H1 (cell line): ENCODE measurements around the gene CLDN24. TPM values are rescaled to one million over a fixed set of nuclear protein-coding genes. Genes with fewer than 3 reads are reported as not detected.

Experiments
- GABPA ChIP-seq: IDR thresholded peaks from 2 replicates; pipeline ENCODE4 v1.6.1; 2011; ENCODE audit warnings: mild to moderate bottlenecking, low read length, moderate library complexity, borderline replicate concordance; ENCODE audit not compliant: insufficient read depth
- POU5F1 ChIP-seq: IDR thresholded peaks from 2 replicates; pipeline ENCODE4 v1.6.1; 2011; ENCODE audit warnings: low read depth, mild to moderate bottlenecking, low read length, moderate library complexity
- polyA plus RNA-seq, 7 experiments: library from polyadenylated mRNA; depleted of rRNA in 3 of 7; stranded (reverse) in 5 of 7; unstranded in 2 of 7; fragments of >200 nt in 5 of 7; fragments of 200-250 nt in 2 of 7; gene quantifications; 1 replicate in 5 of 7; 2 replicates in 1 of 7; 4 replicates in 1 of 7; pipeline versions ENCODE4 v1.2.1 to v1.2.3, GENCODE V29; 2011 to 2013; ENCODE audit warnings: missing spikeins in 2 of 7, mixed read lengths in 2 of 7
- total RNA-seq: library from RNA; stranded (reverse); fragmentation: NEBNext Ultra II Directional; extraction: Animal tissue kit (Norgen Biotek cat#: 25700); gene quantifications from 2 replicates; pipeline ENCODE4 v1.2.1, GENCODE V29; 2021
- TF ChIP-seq, protein P1 (sequence below): IDR thresholded peaks from 2 replicates; pipeline ENCODE4 v1.6.1; 2011; ENCODE audit warnings: low read length, improper control_type of control experiment

CLDN24 gene
- total and polyA plus RNA-seq, 2 of the 8 experiments (the other 6 are each of a cell fraction or from before 2014, with no cell fraction given), result not detected

DNA sequence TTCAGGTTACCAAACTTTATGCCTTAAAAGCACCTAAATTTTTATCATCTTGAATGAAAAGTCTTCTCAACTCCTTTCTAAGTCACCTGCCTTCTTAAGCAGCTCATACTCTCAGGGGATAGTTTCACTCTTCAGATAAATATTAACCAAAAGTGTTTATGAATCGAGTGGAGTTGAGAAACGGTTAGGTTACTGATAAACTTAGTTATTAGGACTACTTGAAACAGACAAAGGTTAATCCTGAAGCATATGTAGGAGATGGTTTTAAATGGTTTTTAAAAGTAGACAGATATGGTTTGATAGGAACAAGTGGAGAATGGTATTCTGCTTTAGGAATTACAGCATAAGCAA lies 34.9 kb downstream of the CLDN24 start (continued):
- TF ChIP-seq, protein P1, sequence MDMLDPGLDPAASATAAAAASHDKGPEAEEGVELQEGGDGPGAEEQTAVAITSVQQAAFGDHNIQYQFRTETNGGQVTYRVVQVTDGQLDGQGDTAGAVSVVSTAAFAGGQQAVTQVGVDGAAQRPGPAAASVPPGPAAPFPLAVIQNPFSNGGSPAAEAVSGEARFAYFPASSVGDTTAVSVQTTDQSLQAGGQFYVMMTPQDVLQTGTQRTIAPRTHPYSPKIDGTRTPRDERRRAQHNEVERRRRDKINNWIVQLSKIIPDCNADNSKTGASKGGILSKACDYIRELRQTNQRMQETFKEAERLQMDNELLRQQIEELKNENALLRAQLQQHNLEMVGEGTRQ, result no peak
- no peak for TF ChIP-seq POU5F1
- TF ChIP-seq GABPA, result no peak
